SH-SY5Y (cell line): ENCODE data around the gene SOX9.

Experiments used
- GATA2 ChIP-seq: IDR thresholded peaks from 2 replicates; pipeline ENCODE4 v1.6.1; 2011; ENCODE audit warnings: mild to moderate bottlenecking, low read depth, low read length
- GATA3 ChIP-seq: IDR thresholded peaks from 2 replicates; pipeline ENCODE4 v1.6.1; 2011; ENCODE audit warnings: low read depth, mild to moderate bottlenecking, low read length, moderate library complexity

The SOX9 gene

GRCh38 chr17:72100470-72100869 is 20.4 kb upstream of the SOX9 start:
- no peak for TF ChIP-seq GATA3
- TF ChIP-seq GATA2 = no peak

GRCh38 chr17:72101526-72101925 is 19.3 kb upstream of the SOX9 start:
- TF ChIP-seq GATA2 (no peak), GATA3 (no peak)

DNA sequence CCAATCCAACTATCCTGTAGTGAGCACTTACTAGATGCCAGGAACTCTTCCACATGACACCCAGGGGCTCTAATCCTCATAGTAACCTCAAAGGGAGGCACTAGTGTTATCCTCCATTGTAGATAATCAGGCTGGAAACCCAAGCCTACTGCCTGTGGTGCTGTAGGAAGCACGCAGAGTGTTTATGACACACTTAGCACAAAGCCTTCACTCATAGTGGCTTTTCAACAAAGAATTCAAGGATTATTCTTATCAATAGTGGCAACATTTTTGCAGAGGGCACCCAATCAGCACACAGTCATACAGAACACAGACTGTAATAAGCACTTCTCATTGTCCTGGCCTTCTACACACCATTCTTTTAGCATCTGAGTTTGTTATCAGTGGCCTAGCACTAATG is 18.5 kb upstream of the SOX9 start:
- TF ChIP-seq GATA3 (no peak), GATA2 (no peak)

DNA sequence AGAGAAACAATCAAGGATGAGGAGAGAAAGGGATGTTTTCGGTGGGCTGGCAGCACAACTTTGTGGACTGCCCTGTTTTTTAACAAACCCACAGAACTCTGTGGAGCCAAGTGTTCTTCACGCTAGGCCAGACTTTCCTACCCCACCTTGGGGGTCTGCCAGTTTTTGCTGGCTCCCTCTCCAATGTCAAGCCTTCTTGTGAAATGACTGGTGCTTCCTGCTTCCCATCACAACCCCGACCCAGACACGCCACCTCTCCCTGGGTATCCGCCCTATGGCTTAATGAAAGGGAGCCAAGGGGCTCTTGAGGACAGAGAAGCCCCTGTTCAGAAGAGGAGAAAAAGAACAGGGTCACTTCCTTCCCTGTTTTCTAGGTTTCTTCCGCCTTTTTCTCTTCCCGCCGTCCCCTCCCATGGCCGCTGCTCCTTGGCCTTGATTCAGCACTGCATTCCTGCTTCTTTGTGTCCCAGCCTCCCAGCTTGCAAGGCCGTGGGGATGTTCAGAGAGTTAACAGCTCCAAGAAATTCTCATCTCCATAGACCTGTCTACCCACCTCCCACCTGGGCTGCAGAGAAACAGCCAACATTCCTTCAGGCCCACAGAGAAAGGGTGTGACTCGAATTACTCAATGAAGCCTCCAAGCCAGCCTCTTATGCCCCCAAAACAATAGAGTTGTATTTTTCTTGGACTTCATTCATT is 16.5 kb upstream of the SOX9 start:
- no peak for TF ChIP-seq GATA2
- no peak for TF ChIP-seq GATA3

- TF ChIP-seq GATA3 (no peak), GATA2 (no peak)
These were observed 16.0 kb upstream of the SOX9 start for GRCh38 chr17:72104863-72105234.

DNA sequence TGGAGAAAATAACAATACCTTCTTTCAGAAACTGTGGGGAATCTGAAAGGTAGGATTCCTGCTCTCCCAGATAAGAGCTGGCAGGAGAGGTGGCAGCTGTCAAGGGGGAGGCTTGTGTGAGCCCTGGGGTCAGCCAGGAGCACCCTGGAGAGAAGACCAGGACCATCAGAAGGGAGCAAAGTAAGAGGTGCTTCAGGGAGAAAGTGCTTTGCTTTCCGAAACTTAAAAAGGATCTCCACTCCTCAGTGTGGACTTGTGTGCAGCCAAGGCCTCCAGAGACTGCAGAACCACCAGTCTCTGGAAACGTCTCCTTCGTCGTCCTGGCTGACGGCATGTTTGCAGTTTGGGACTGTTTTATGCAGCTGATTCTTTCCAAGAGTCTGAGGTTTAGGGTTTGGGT is 13.7 kb upstream of the SOX9 start:
- TF ChIP-seq GATA2 = no peak
- TF ChIP-seq GATA3 = no peak

GRCh38 chr17:72110231-72110941 is 10.4 kb upstream of the SOX9 start:
- no peak for TF ChIP-seq GATA2
- no peak for TF ChIP-seq GATA3

GRCh38 chr17:72110942-72111318 is 9.9 kb upstream of the SOX9 start:
- TF ChIP-seq GATA3 (no peak), GATA2 (no peak)

DNA sequence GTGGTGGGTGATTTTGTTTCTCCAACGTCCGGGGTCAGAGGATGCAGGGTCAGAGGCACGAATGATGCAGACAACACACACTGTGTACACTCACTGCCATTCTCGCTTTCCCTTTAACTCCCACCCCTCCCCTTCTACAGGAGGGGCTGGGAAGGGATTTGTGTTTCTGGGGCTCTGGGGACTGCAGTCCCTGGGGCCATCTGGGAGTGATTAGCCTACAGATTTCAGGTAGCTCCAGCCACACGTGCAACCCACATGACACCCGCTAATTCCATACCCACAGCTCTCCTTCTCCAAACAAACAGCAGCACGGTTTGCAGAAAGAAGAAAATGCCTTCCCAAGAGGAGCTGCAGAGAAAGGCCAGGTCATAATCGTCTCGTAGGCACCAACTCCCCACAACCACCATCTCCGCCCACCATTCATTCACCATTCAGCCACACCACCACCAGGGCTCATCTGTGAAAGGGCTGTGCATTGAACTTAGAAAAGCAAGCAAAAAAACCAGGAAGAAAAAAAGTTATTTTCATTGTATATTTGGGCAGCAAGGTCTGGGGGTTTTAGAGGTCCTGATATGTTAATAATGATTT is 9.4 kb upstream of the SOX9 start:
- TF ChIP-seq GATA2 (peak; percentile 40), GATA3 (no peak)

- TF ChIP-seq GATA3 (no peak), GATA2 (no peak)
These were observed 7.1 kb upstream of the SOX9 start for GRCh38 chr17:72113751-72114150.

DNA sequence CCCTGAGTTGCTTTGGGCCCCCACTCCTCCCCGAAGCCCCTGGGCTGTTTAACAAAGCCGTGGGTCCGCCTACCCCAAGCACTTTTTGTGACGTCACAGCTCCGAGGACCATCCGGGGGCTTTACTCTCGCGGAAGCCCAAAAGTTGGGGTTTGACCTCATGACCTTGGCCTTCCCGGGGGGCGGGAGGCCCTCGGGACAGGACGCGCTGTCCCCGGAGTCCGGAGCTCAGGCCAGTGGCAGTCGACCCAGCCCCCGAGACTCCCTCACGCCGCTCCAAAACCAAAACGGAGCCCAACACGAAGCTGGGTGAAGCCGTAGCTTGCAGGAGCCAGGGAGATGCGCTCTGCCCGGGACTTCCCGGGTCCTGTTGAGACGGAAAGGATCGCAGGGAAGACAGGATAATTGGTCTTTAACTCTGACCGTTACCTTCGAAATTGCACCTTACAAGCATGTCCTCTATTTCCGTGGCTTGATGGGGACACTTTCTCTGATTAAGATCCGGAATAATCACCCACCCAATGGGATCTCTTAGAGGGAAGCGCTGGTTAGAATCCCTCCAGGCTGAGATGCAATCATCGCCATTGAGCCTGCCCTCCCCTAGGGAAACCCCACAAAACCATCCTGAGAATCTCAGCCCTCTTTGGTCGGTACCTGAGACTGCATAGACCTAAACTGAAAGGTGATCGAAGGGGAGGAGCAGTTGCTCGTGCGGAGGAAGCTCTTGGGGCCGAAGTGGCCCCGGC is 4.9 kb upstream of the SOX9 start:
- TF ChIP-seq GATA3 (no peak), GATA2 (no peak)

DNA sequence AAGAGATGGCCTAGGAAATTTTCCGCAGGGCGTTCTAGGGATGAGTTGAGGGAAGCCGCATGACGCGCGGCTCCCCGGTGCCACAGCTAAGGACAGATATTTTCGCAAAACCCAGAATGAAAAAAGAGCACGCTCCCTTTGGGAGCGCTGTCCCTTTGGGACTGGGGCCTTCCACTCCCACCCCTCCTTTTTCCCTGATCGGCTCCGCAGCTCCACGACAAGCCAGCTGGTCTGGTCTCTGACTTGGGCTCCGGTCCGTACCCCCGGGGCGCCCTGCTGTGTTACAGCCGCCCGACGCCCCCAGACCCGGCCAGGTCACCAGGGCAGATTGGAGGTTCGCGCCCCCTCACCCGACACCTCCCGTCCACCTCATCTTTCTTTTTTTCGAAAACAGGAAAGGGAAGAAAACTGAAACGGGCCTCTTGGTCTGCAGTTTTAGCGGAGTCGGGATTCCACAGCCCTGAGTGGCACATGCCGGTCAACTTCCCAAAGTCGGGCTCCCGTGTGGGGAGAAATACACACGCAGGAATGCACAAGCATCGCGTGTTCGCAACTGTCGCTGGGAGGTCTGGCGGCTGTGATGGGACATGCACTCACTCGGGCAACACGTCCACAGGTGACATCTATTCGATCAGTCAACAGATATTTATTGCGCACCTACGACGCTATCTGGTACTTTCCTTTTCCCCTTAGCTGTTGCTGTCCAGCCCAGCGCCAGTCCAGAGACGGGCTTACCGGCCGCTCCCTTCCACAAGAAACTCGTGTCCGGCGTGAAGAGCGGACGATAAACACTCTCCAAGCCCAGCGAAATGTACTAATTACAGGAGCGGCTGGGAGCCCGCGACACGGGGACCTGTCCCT is 3.9 kb upstream of the SOX9 start:
- no peak for TF ChIP-seq GATA3
- no peak for TF ChIP-seq GATA2

DNA sequence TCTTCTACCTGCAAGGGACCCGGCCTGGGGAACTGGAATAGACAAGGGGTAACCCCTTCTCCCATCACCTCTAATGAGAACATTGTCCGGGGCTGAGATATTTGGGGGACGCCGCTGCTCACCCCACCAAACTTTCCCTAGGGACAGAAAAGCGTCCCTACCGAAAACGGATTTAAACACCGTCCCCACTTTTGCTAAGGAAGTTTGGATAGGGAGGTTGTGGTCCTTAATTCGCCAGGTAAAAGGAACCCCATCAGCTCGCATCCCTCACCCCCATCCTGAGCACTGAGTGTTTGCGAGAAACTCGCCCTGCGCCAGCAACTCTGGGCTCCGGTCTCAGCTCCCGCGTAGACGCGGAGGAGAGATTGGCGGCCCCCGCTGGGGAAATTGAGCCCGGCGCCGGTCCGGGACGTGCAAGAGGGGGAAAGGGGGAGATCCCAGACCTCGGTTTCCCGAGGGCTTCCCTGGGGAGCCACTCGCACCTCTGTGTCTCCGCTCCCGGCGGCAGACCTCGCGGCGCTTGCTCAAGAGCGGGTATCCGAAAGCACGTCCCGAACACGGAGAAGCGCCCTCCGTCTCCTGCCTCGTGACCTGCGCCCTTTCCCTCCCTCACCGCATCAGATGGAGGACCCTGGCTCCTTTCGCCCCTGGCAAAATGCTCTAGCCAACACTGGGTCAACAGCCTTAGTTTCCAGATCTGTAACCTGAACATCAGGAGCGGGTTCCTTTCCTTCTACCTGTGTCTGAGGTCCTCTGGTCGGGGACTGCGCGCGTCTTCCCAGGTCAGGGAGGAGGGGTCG is 3.1 kb upstream of the SOX9 start:
- TF ChIP-seq GATA3 = no peak
- TF ChIP-seq GATA2 = no peak
